HepG2 (cell line): ENCODE data around the gene DIP2C. TPM values are rescaled to one million over a fixed set of nuclear protein-coding genes. Genes with fewer than 3 reads are reported as not detected.

Source experiments
- ATAC-seq: fragments of 200-7000 bp; cut with Tn5 transposase; 3 replicates; pipeline ENCODE4 v1.9.1; 2020; ENCODE audit warnings: mild to moderate bottlenecking, moderate library complexity
- BruUV-seq: library from RNA; stranded (reverse); fragments of 400-500 nt; replicated peaks from 2 replicates; lab custom pipeline; 2021; lab: Mats Ljungman, UMichigan
- CTCF ChIA-PET: fragments of 300-600 bp; formaldehyde crosslinking; extraction: SDS; loops from one replicate; lab custom pipeline; 2021; ENCODE audit warnings: low total read pairs, inconsistent platforms, low intra/inter-chr PET ratio; lab: Yijun Ruan, JAX
- POLR2A ChIA-PET: fragments of 350-600 bp; sonication (Branson Sonifier 250); formaldehyde crosslinking; loops from one replicate; lab custom pipeline; 2020; ENCODE audit warnings: antibody characterized with exemption, inconsistent platforms; lab: Yijun Ruan, JAX
- DNase-seq: peaks from one replicate; pipeline ENCODE4 v3.0.0-alpha.2; 2015; ENCODE audit warnings: low spot score
- FAIRE-seq: peaks from 3 replicates; lab custom pipeline; 2011; peaks lifted over from hg19 to GRCh38; lab: Jason Lieb, UNC
- H2AFZ ChIP-seq: one replicate; pipeline ENCODE4 v1.6.1; 2011; ENCODE audit warnings: low read length, inconsistent platforms
- H3K27ac ChIP-seq: fragments of 300-600 bp; 3 replicates; pipeline ENCODE4 v1.8.0; 2011; ENCODE audit warnings: mixed run types, mild to moderate bottlenecking, mixed read lengths, low read length, inconsistent platforms; ENCODE audit not compliant: insufficient read depth; ENCODE audit errors: extremely low read length
- H3K27me3 ChIP-seq, 2 experiments: fragments of 200-600 bp in 1 of 2; 2 replicates in 1 of 2; 3 replicates in 1 of 2; pipeline versions ENCODE4 v1.6.0 to v1.8.0; 2011; ENCODE audit warnings: low read length in 2 of 2, mild to moderate bottlenecking in 2 of 2, moderate library complexity in 2 of 2, inconsistent platforms in 1 of 2; ENCODE audit not compliant: insufficient read depth in 2 of 2, control insufficient read depth in 1 of 2
- H3K36me3 ChIP-seq, 2 experiments: fragments of 200-600 bp in 1 of 2; replicated peaks in 1 of 2; 2 replicates in 1 of 2; 3 replicates in 1 of 2; pipeline versions ENCODE4 v1.5.1 to v1.8.0; 2011; ENCODE audit warnings: low read length in 2 of 2, inconsistent platforms in 1 of 2; ENCODE audit not compliant: insufficient read depth in 2 of 2, control insufficient read depth in 1 of 2
- H3K4me1 ChIP-seq: 2 replicates; pipeline ENCODE4 v1.5.1; 2012; ENCODE audit warnings: low read length, inconsistent platforms; ENCODE audit not compliant: insufficient read depth
- H3K4me2 ChIP-seq: 2 replicates; pipeline ENCODE4 v1.6.0; 2011; ENCODE audit warnings: low read depth, low read length, inconsistent platforms
- H3K4me3 ChIP-seq, 3 experiments: fragments of 200-600 bp in 1 of 3; sonication (generic), shearing (Covaris generic) in 1 of 3; replicated peaks in 1 of 3; 2 replicates each; pipeline ENCODE4 v1.5.1; 2011 to 2016; ENCODE audit warnings: low read length in 3 of 3, inconsistent platforms in 2 of 3, low read depth in 2 of 3, mild to moderate bottlenecking in 2 of 3, control low read depth in 1 of 3, mixed read lengths in 1 of 3; ENCODE audit not compliant: insufficient read depth in 1 of 3
- H3K79me2 ChIP-seq: one replicate; pipeline ENCODE4 v1.6.1; 2011; ENCODE audit warnings: low read length, inconsistent platforms; ENCODE audit not compliant: insufficient read depth
- H3K9ac ChIP-seq: 2 replicates; pipeline ENCODE4 v1.6.0; 2011; ENCODE audit warnings: mild to moderate bottlenecking, low read depth, low read length, inconsistent platforms; ENCODE audit not compliant: insufficient read depth
- H3K9me3 ChIP-seq: 2 replicates; pipeline ENCODE4 v1.5.1; 2012; ENCODE audit warnings: mild to moderate bottlenecking, low read length
- H4K20me1 ChIP-seq: 2 replicates; pipeline ENCODE4 v1.6.0; 2011; ENCODE audit warnings: inconsistent platforms, mild to moderate bottlenecking, low read length, moderate library complexity; ENCODE audit not compliant: insufficient read depth
- CREB1 ChIP-seq, 2 experiments: fragments of 450-650 bp in 1 of 2; IDR thresholded peaks; 2 replicates each; pipeline ENCODE4 v1.6.1; 2016 to 2017; ENCODE audit warnings: control low read depth in 1 of 2, mild to moderate bottlenecking in 1 of 2, missing compliant biosample characterization in 1 of 2, missing genetic modification characterization in 1 of 2
- NAIF1 ChIP-seq: sonication (generic); formaldehyde crosslinking; IDR thresholded peaks from 2 replicates; pipeline ENCODE4 v1.5.0; 2020; ENCODE audit warnings: mild to moderate bottlenecking, missing genetic modification reagents, borderline replicate concordance
- POGK ChIP-seq: sonication (generic); formaldehyde crosslinking; conservative IDR thresholded peaks from 2 replicates; pipeline ENCODE4 v1.8.0; 2022; ENCODE audit warnings: mild to moderate bottlenecking, moderate library complexity, missing genetic modification reagents
- TCF7 ChIP-seq: sonication (generic); IDR thresholded peaks from 2 replicates; pipeline ENCODE4 v1.6.1; 2016; ENCODE audit warnings: antibody characterized with exemption, low read depth
- TCF7L2 ChIP-seq: IDR thresholded peaks from 2 replicates; pipeline ENCODE4 v1.6.1; 2011; ENCODE audit warnings: mild to moderate bottlenecking, low read depth, low read length, moderate library complexity
- WGBS: methylation state at CpG from one replicate; pipeline ENCODE4 v1.1.6; 2017; ENCODE audit warnings: low lambda C conversion rate; 5-methylcytosine and 5-hydroxymethylcytosine counted together
- in situ Hi-C: cut with HindIII; loops from 2 replicates; pipeline ENCODE4 v1.10.0; 2017; ENCODE audit warnings: low pct_unique_long_range_greater_than_20kb; ENCODE audit not compliant: extremely low pct_ligation_motif_present
- intact Hi-C: fragments of 100-400 bp; cut with micrococcal nuclease; formaldehyde crosslinking; loops from one replicate; pipeline ENCODE4 v1.10.0; 2022; ENCODE audit not compliant: unreplicated experiment
- polyA plus RNA-seq, 8 experiments: library from polyadenylated mRNA; depleted of rRNA in 3 of 8; stranded (reverse) in 7 of 8; unstranded in 1 of 8; fragments of >200 nt; fragmentation: Illumina TruSeq in 4 of 8; extraction: Trizol in 4 of 8; gene quantifications; 2 replicates each; pipeline versions ENCODE4 v1.2.1 to v1.2.3, GENCODE V29; 2011 to 2016; ENCODE audit warnings: low read depth in 4 of 8, missing spikeins in 1 of 8, mixed read lengths in 1 of 8; ENCODE audit not compliant: insufficient read depth in 1 of 8
- total RNA-seq, 5 experiments: library from RNA; depleted of rRNA; stranded (reverse); fragments of >200 nt; fragmentation: Illumina TruSeq; extraction: Trizol; gene quantifications; 2 replicates each; pipeline ENCODE4 v1.2.3, GENCODE V29; 2016; ENCODE audit warnings: low read depth in 1 of 5
- TF ChIP-seq, protein P1 (sequence below): sonication (generic); formaldehyde crosslinking; IDR thresholded peaks from 2 replicates; pipeline ENCODE4 v1.4.0; 2020; ENCODE audit warnings: low read depth, missing genetic modification reagents
- TF ChIP-seq, protein P2 (sequence below): sonication (generic); formaldehyde crosslinking; IDR thresholded peaks from 2 replicates; pipeline ENCODE4 v1.5.0; 2020; ENCODE audit warnings: missing genetic modification reagents

The DIP2C gene
- total and polyA plus RNA-seq, 2 of the 13 experiments (the other 11 are each of a cell fraction or from before 2014, with no cell fraction given), result 2.2 to 2.7 TPM

- H3K4me1 ChIP-seq, result no peaks in the 10 kb centered on the region
- no peaks in the 10 kb centered on the region for H3K27me3 ChIP-seq
- FAIRE-seq (no peak), DNase-seq (no peak), ATAC-seq (no peak)
- H3K9me3 ChIP-seq, result no peaks in the 10 kb centered on the region
- no peak overlapping the region for H3K4me2 ChIP-seq
- no peak overlapping the region for H3K4me3 ChIP-seq
- no peak overlapping the region for H2AFZ ChIP-seq
- in situ Hi-C loops (no loop called here), intact Hi-C loops (no loop called here)
- H3K9ac ChIP-seq, result no peak overlapping the region
- ChIA-PET POLR2A (no interaction called here), CTCF (no interaction called here)
- 90% methylated on average over 18 of the region's 23 CpGs for WGBS
- BruUV-seq, result no TSS peak
- H4K20me1 ChIP-seq, result no peaks in the 10 kb centered on the region
- no peaks in the 10 kb centered on the region for H3K36me3 ChIP-seq
- H3K79me2 ChIP-seq, result no peaks in the 10 kb centered on the region
- TF ChIP-seq, protein P1, sequence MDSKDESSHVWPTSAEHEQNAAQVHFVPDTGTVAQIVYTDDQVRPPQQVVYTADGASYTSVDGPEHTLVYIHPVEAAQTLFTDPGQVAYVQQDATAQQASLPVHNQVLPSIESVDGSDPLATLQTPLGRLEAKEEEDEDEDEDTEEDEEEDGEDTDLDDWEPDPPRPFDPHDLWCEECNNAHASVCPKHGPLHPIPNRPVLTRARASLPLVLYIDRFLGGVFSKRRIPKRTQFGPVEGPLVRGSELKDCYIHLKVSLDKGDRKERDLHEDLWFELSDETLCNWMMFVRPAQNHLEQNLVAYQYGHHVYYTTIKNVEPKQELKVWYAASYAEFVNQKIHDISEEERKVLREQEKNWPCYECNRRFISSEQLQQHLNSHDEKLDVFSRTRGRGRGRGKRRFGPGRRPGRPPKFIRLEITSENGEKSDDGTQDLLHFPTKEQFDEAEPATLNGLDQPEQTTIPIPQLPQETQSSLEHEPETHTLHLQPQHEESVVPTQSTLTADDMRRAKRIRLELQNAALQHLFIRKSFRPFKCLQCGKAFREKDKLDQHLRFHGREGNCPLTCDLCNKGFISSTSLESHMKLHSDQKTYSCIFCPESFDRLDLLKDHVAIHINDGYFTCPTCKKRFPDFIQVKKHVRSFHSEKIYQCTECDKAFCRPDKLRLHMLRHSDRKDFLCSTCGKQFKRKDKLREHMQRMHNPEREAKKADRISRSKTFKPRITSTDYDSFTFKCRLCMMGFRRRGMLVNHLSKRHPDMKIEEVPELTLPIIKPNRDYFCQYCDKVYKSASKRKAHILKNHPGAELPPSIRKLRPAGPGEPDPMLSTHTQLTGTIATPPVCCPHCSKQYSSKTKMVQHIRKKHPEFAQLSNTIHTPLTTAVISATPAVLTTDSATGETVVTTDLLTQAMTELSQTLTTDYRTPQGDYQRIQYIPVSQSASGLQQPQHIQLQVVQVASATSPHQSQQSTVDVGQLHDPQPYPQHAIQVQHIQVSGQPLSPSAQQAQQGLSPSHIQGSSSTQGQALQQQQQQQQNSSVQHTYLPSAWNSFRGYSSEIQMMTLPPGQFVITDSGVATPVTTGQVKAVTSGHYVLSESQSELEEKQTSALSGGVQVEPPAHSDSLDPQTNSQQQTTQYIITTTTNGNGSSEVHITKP (CRISPR knock-in tag), result no peak
- 0 out of 2 replicates have a peak, but pooled peaks have one; percentile 15 for TF ChIP-seq CREB1 (IDR thresholded peaks at IDR 0.05)
- TF ChIP-seq CREB1 (CRISPR knock-in tag; IDR thresholded peaks at IDR 0.05), result no peak
- no peak for TF ChIP-seq TCF7
- TF ChIP-seq NAIF1 (CRISPR knock-in tag), result no peak
- no peak for TF ChIP-seq TCF7L2
- TF ChIP-seq POGK (CRISPR knock-in tag), result no peak
- TF ChIP-seq, protein P2, sequence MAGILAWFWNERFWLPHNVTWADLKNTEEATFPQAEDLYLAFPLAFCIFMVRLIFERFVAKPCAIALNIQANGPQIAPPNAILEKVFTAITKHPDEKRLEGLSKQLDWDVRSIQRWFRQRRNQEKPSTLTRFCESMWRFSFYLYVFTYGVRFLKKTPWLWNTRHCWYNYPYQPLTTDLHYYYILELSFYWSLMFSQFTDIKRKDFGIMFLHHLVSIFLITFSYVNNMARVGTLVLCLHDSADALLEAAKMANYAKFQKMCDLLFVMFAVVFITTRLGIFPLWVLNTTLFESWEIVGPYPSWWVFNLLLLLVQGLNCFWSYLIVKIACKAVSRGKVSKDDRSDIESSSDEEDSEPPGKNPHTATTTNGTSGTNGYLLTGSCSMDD, result no peak
- H3K27ac ChIP-seq, result no peak overlapping the region
Observed at GRCh38 chr10:614790-615582, 74.5 kb downstream of the DIP2C start.
